AML-193 (cell line): Measurements from ENCODE around the gene TMEM107.

Experiments used
- DNase-seq, 2 experiments: peaks; one replicate each; lab custom pipeline; 2025; lab: John Stamatoyannopoulos, UW

Gene TMEM107

GRCh38 chr17:8150194-8151119 is 25.7 kb downstream of the TMEM107 start:
- DNase-seq: no peak

GRCh38 chr17:8149419-8150193 is 26.6 kb downstream of the TMEM107 start:
- no peak for DNase-seq

- no peak for DNase-seq
Measured at GRCh38 chr17:8148560-8148959, 27.6 kb downstream of the TMEM107 start.

GRCh38 chr17:8147805-8148404 is 28.3 kb downstream of the TMEM107 start:
- no peak for DNase-seq

GRCh38 chr17:8147141-8147804 is 28.9 kb downstream of the TMEM107 start:
- DNase-seq: no peak

- DNase-seq: no peak
Measured at GRCh38 chr17:8146381-8147140, 29.6 kb downstream of the TMEM107 start.

GRCh38 chr17:8145811-8146210 is 30.4 kb downstream of the TMEM107 start:
- DNase-seq: no peak

- DNase-seq: no peak
Measured at GRCh38 chr17:8144401-8145231, 31.6 kb downstream of the TMEM107 start.

GRCh38 chr17:8143581-8144400 is 32.4 kb downstream of the TMEM107 start:
- DNase-seq: no peak

GRCh38 chr17:8142887-8143580 is 33.1 kb downstream of the TMEM107 start:
- DNase-seq: no peak

GRCh38 chr17:8142158-8142886 is 33.9 kb downstream of the TMEM107 start:
- no peak for DNase-seq

- DNase-seq: no peak
Measured at GRCh38 chr17:8141741-8142140, 34.4 kb downstream of the TMEM107 start.

- no peak for DNase-seq
Measured at GRCh38 chr17:8141045-8141444, 35.1 kb downstream of the TMEM107 start.

GRCh38 chr17:8140065-8141029 is 35.8 kb downstream of the TMEM107 start:
- no peak for DNase-seq

- peak; percentile 73 to 89 for DNase-seq
Measured at GRCh38 chr17:8138672-8139371, 37.4 kb downstream of the TMEM107 start.

GRCh38 chr17:8138374-8138671 is 37.9 kb downstream of the TMEM107 start:
- no peak for DNase-seq
